ENCODE measurements around the gene DENND4B.

- TF ChIP-seq GABPA (IDR thresholded peaks at IDR 0.05 in 1 of 2, conservative IDR thresholded peaks at IDR 0.05 in 1 of 2), result no peak
- TF ChIP-seq RAD21 (IDR thresholded peaks at IDR 0.05), result no peak
- TF ChIP-seq, protein P1, sequence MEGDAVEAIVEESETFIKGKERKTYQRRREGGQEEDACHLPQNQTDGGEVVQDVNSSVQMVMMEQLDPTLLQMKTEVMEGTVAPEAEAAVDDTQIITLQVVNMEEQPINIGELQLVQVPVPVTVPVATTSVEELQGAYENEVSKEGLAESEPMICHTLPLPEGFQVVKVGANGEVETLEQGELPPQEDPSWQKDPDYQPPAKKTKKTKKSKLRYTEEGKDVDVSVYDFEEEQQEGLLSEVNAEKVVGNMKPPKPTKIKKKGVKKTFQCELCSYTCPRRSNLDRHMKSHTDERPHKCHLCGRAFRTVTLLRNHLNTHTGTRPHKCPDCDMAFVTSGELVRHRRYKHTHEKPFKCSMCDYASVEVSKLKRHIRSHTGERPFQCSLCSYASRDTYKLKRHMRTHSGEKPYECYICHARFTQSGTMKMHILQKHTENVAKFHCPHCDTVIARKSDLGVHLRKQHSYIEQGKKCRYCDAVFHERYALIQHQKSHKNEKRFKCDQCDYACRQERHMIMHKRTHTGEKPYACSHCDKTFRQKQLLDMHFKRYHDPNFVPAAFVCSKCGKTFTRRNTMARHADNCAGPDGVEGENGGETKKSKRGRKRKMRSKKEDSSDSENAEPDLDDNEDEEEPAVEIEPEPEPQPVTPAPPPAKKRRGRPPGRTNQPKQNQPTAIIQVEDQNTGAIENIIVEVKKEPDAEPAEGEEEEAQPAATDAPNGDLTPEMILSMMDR (IDR thresholded peaks at IDR 0.05; ENCODE audit: low read depth, low read length, missing input control), result no peak
- TF ChIP-seq TAF1 (conservative IDR thresholded peaks at IDR 0.05), result no peak
- no peak for TF ChIP-seq YY1 (IDR thresholded peaks at IDR 0.05)
- no peak for TF ChIP-seq REST (IDR thresholded peaks at IDR 0.05)
- no peak for TF ChIP-seq ATF3 (IDR thresholded peaks at IDR 0.05)
- TF ChIP-seq, protein P2, sequence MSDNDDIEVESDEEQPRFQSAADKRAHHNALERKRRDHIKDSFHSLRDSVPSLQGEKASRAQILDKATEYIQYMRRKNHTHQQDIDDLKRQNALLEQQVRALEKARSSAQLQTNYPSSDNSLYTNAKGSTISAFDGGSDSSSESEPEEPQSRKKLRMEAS (IDR thresholded peaks at IDR 0.05), result no peak
- TF ChIP-seq SP1 (IDR thresholded peaks at IDR 0.05), result no peak
- no peak for TF ChIP-seq NR2F2 (IDR thresholded peaks at IDR 0.05)
- no peak for TF ChIP-seq RXRA (IDR thresholded peaks at IDR 0.05)
Measured at GRCh38 chr1:153978274-153978909, 31.9 kb upstream of the DENND4B start.
